Esophagus muscularis mucosa (tissue), 4 donors: Measurements from ENCODE around the gene GNG7.

ENCODE experiments used
- CTCF ChIP-seq, 3 experiments: fragments of 200-600 bp in 2 of 3; fragments of 450-650 bp in 1 of 3; sonication (generic) in 2 of 3; IDR thresholded peaks; one replicate each; pipeline ENCODE4 v1.5.1; 2017 to 2019; ENCODE audit warnings: antibody characterized with exemption in 3 of 3, mild to moderate bottlenecking in 2 of 3, moderate library complexity in 1 of 3
- EP300 ChIP-seq: sonication (generic); formaldehyde crosslinking; IDR thresholded peaks from one replicate; pipeline ENCODE4 v1.6.1; 2017; ENCODE audit warnings: antibody characterized with exemption
- POLR2A ChIP-seq: fragments of 450-650 bp; IDR thresholded peaks from one replicate; pipeline ENCODE4 v1.6.1; 2017; ENCODE audit warnings: antibody characterized with exemption, moderate library complexity, mild to moderate bottlenecking, low read depth
- POLR2AphosphoS5 ChIP-seq, 2 donors: sonication (generic); formaldehyde crosslinking; IDR thresholded peaks; one replicate each; pipeline ENCODE4 v1.6.1; 2017; ENCODE audit warnings: antibody characterized with exemption in 2 of 2

GRCh38 chr19:2527171-2527570 lies 175.3 kb downstream of the GNG7 start:
- TF ChIP-seq CTCF (IDR thresholded peaks at IDR 0.05), result no peak
- TF ChIP-seq POLR2AphosphoS5 (IDR thresholded peaks at IDR 0.05), result no peak
- TF ChIP-seq POLR2A, result no peak
- TF ChIP-seq EP300, result no peak
